Ovary (tissue), 9 donors: ENCODE results near the gene CCL24. TPM values are rescaled to one million over a fixed set of nuclear protein-coding genes. Genes with fewer than 3 reads are reported as not detected.
"Not testable (repeated sequence)": the region's sequence is repeated elsewhere in the genome, so short reads cannot be mapped to it uniquely, and the experiment has no call there.

Experiments used
- DNase-seq, 5 donors: peaks; one replicate each; pipeline ENCODE4 v3.0.0-alpha.2; 2019 to 2020
- H3K27ac ChIP-seq, 2 donors: fragments of 200-600 bp; one replicate each; pipeline versions ENCODE4 v1.5.1 to v1.8.0; 2019 to 2022
- H3K27me3 ChIP-seq: fragments of 200-600 bp; one replicate; pipeline ENCODE4 v1.8.0; 2022
- H3K36me3 ChIP-seq: fragments of 200-600 bp; sonication (generic); one replicate; pipeline ENCODE4 v1.5.1; 2019
- H3K4me1 ChIP-seq: one replicate; pipeline ENCODE4 v1.8.1; 2013; ENCODE audit warnings: mild to moderate bottlenecking, moderate library complexity; ENCODE audit not compliant: insufficient read depth
- H3K4me3 ChIP-seq: fragments of 200-600 bp; sonication (generic); one replicate; pipeline ENCODE4 v1.5.1; 2017
- H3K9me3 ChIP-seq, 2 donors: fragments of 200-600 bp in 1 of 2; sonication (generic) in 1 of 2; one replicate each; pipeline versions ENCODE4 v1.5.1 to v1.8.1; 2013 to 2019; ENCODE audit warnings: mild to moderate bottlenecking in 1 of 2, moderate library complexity in 1 of 2
- EP300 ChIP-seq: sonication (generic); formaldehyde crosslinking; IDR thresholded peaks from one replicate; pipeline ENCODE4 v1.6.1; 2017; ENCODE audit warnings: antibody characterized with exemption
- POLR2A ChIP-seq: fragments of 450-650 bp; IDR thresholded peaks from one replicate; pipeline ENCODE4 v1.6.1; 2017; ENCODE audit warnings: antibody characterized with exemption, mild to moderate bottlenecking, moderate library complexity
- WGBS, 3 donors: extraction: QIAGEN DNeasy Blood & Tissue Kit in 1 of 3; methylation state at CpG; one replicate each; pipeline versions ENCODE4 v1.1.5 to v1.1.7; 2013 to 2017; 5-methylcytosine and 5-hydroxymethylcytosine counted together
- intact Hi-C, 4 donors: fragments of 100-400 bp; cut with DNase I; formaldehyde crosslinking; loops; one replicate each; pipeline versions ENCODE4 v1.11.0 to v1.15.1; 2022 to 2023
- polyA plus RNA-seq, 2 donors: library from polyadenylated mRNA; stranded (reverse); fragments of 200-250 nt in 1 of 2; fragments of 350-450 nt in 1 of 2; fragmentation: Illumina TruSeq in 1 of 2; extraction: RNeasy Lipid Tissue Mini Kit (QIAGEN cat#74804) in 1 of 2; gene quantifications; one replicate each; pipeline ENCODE4 v1.2.3, GENCODE V29; 2013 to 2014
- total RNA-seq, 7 donors: library from RNA; depleted of rRNA in 2 of 7; stranded (reverse); fragments of >200 nt in 2 of 7; fragmentation: NEBNext Ultra II Directional in 3 of 7; extraction: Animal tissue kit (Norgen Biotek cat#: 25700) in 3 of 7; gene quantifications; one replicate each; pipeline versions ENCODE4 v1.1.0 to v1.2.4, GENCODE V29; 2016 to 2023
- TF ChIP-seq, protein P1 (sequence below), 3 donors: fragments of 450-650 bp in 2 of 3; fragments of 200-600 bp in 1 of 3; IDR thresholded peaks; one replicate each; pipeline versions ENCODE4 v1.5.1 to v1.8.0; 2016 to 2022; ENCODE audit warnings: antibody characterized with exemption in 3 of 3, mild to moderate bottlenecking in 1 of 3
- donor health status: DM: no; HTN: no; CAD: no; lungs with moderate emphysema.
- donor health status: DM: no; HTN: no; CAD: no.
- donor health status: Bipolar disorder and iron deficiency.
- donor health status: DM: yes; HTN: yes; CAD: no.
- donor health status: DM: no; HTN: no; CAD: no.
- donor health status: DM: yes; HTN: yes; CAD: no.

Gene CCL24
- total and polyA plus RNA-seq, 9 donors, result 0.45 to 1.1 (median 0.48) TPM; not detected in 6

- Histone ChIP-seq H3K27me3 (no peaks in the 10 kb centered on the region), H3K4me1 (peaks cover 19% of the 10 kb centered on the region), H3K27ac (no peak overlapping the region), H3K36me3 (no peaks in the 10 kb centered on the region), H3K9me3 (no peaks in the 10 kb centered on the region), H3K4me3 (no peak overlapping the region)
- no peak for DNase-seq
- WGBS, 3 donors, result 73 to 86% (median 75%) methylated on average over 4 of the region's 4 CpGs
- intact Hi-C loops, result loop anchor here in 1 of 4 donors (10.0 kb wide), 1 partner anchor 46 kb away; no protein-coding TSS in a partner anchor
- TF ChIP-seq POLR2A (no peak), EP300 (no peak)
- TF ChIP-seq, protein P1, sequence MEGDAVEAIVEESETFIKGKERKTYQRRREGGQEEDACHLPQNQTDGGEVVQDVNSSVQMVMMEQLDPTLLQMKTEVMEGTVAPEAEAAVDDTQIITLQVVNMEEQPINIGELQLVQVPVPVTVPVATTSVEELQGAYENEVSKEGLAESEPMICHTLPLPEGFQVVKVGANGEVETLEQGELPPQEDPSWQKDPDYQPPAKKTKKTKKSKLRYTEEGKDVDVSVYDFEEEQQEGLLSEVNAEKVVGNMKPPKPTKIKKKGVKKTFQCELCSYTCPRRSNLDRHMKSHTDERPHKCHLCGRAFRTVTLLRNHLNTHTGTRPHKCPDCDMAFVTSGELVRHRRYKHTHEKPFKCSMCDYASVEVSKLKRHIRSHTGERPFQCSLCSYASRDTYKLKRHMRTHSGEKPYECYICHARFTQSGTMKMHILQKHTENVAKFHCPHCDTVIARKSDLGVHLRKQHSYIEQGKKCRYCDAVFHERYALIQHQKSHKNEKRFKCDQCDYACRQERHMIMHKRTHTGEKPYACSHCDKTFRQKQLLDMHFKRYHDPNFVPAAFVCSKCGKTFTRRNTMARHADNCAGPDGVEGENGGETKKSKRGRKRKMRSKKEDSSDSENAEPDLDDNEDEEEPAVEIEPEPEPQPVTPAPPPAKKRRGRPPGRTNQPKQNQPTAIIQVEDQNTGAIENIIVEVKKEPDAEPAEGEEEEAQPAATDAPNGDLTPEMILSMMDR (IDR thresholded peaks at IDR 0.05), result no peak
Observed at GRCh38 chr7:75798770-75799169, 14.8 kb downstream of the CCL24 start.

DNA sequence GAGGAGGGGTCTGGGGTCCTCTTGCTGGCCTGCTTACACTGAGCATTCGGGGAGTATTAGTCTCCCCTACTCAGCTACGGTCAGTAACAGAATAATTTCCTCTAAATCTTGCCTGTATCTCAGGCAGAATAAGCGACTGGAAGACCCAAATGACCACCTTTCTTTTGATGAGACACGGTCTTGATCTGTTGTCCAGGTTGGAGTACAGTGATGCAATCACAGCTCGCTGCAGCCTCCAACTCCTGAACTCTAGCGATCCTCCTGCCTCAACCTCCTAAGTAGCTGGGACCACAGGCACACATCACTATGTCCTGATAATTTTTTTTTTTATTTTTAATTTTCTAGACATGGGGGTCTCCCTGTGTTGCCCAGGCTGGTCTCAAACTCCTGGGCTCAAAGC lies 17.2 kb downstream of the CCL24 start:
- H3K4me1 ChIP-seq, result peaks cover 27% of the 10 kb centered on the region

DNA sequence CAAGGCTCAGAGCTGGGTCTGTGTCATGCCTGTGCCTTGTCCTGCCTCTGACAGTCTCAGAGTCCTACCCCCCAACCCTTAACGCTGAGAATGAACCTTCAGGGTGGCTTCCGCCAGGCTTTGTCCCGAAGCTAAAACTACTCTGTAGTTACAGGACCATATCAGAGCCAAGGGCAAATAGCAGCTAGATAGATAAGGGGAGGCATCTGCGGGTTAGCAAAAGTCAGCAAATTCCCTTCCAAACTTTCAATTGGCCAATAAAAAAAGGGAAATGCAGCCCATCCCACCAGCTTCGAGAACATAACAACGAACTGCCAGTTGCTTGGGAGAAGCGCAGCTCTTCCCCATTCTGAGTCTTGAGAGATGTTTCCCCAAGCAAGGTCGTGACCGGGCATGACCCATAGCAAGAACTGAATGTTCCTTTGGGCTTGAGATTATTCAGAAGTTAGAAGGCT lies 17.7 kb downstream of the CCL24 start:
- Histone ChIP-seq H3K4me3 (no peak overlapping the region), H3K9me3 (no peaks in the 10 kb centered on the region), H3K36me3 (no peaks in the 10 kb centered on the region), H3K4me1 (peaks cover 30% of the 10 kb centered on the region), H3K27me3 (no peaks in the 10 kb centered on the region), H3K27ac (peak overlapping the region; percentile 68 to 88)
- DNase-seq, result peak; percentile 75 to 95 (median 92)
- intact Hi-C loops, result loop anchor here in 1 of 4 donors (10.0 kb wide), 1 partner anchor 49 kb away; no protein-coding TSS in a partner anchor
- peak; percentile 79 for TF ChIP-seq EP300
- TF ChIP-seq, protein P1 (IDR thresholded peaks at IDR 0.05), result no peak
- no peak for TF ChIP-seq POLR2A
- WGBS, 3 donors, result 5 to 14% (median 7%) methylated on average over 9 of the region's 9 CpGs

More for the DNA sequence above, 17.2 kb downstream of the CCL24 start:
- intact Hi-C loops, result loop anchor here in 1 of 4 donors (10.0 kb wide), 1 partner anchor 48 kb away; no protein-coding TSS in a partner anchor
- H3K36me3 ChIP-seq, result no peaks in the 10 kb centered on the region
- whole genome bisulfite sequencing, 3 donors, result 66 to 78% (median 76%) methylated on average over 6 of the region's 6 CpGs
- TF ChIP-seq EP300 (no peak), POLR2A (no peak)
- TF ChIP-seq, protein P1 (IDR thresholded peaks at IDR 0.05), result no peak
- H3K27ac ChIP-seq, result peak overlapping the region; percentile 68 to 88
- H3K9me3 ChIP-seq, result no peaks in the 10 kb centered on the region
- no peaks in the 10 kb centered on the region for H3K27me3 ChIP-seq
- H3K4me3 ChIP-seq, result no peak overlapping the region
- no peak for DNase-seq

DNA sequence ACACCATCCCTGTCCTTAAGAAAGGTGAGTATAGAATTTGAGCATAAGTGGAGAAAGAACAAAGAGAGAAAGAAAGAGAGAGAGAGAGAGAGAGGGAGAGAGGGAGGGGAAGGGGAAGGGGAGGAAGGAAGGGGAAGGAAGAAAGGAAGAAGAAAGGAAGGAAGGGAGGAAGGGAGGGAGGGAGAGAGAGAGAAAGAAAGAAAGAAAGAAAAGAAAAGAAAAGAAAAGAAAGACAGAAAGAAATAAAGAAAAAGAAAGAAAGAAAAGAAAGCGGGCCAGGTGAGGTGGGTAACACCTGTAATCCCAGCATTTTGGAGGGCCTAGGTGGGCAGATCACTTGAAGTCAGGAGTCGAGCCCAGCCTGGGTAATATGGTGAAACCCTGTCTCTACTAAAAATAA lies 19.9 kb downstream of the CCL24 start:
- Histone ChIP-seq H3K36me3 (no peaks in the 10 kb centered on the region), H3K27me3 (no peaks in the 10 kb centered on the region), H3K4me1 (peaks cover 34% of the 10 kb centered on the region), H3K27ac (no peak overlapping the region), H3K4me3 (no peak overlapping the region), H3K9me3 (no peaks in the 10 kb centered on the region)
- no peak for DNase-seq
- WGBS, 3 donors, result 92 to 97% (median 96%) methylated on average over 2 of the region's 2 CpGs
- intact Hi-C loops, result loop anchor here in 1 of 4 donors (10.0 kb wide), 1 partner anchor 51 kb away; no protein-coding TSS in a partner anchor
- TF ChIP-seq POLR2A, result no peak
- TF ChIP-seq EP300, result no peak
- TF ChIP-seq, protein P1 (IDR thresholded peaks at IDR 0.05), result no peak

GRCh38 chr7:75792567-75792966 lies 21.0 kb downstream of the CCL24 start:
- peaks cover 26% of the 10 kb centered on the region for H3K4me1 ChIP-seq
- WGBS, 3 donors, result 94 to 98% (median 98%) methylated on average over 5 of the region's 5 CpGs
- not testable (repeated sequence) for H3K4me3 ChIP-seq, DNase-seq, H3K27me3 ChIP-seq, H3K36me3 ChIP-seq, H3K9me3 ChIP-seq
- intact Hi-C loops, result loop anchor here in 1 of 4 donors (10.0 kb wide), 1 partner anchor 52 kb away; no protein-coding TSS in a partner anchor
- peak overlapping the region in 1 of 2 donors; percentile 8 for H3K27ac ChIP-seq
